ENCODE results near the gene CENPP.
"Not testable (repeated sequence)": the region's sequence is repeated elsewhere in the genome, so short reads cannot be mapped to it uniquely, and the experiment has no call there.

Gene CENPP

GRCh38 chr9:92558612-92559374 lies 233.0 kb downstream of the CENPP start:
- no peak for DNase-seq

- DNase-seq, result peak; percentile 26
Measured at GRCh38 chr9:92561374-92562330, 235.9 kb downstream of the CENPP start.

- DNase-seq, result no peak
Measured at GRCh38 chr9:92562461-92562967, 236.8 kb downstream of the CENPP start.

GRCh38 chr9:92563116-92564100 lies 237.7 kb downstream of the CENPP start:
- no peak for DNase-seq

GRCh38 chr9:92564504-92564903 lies 238.8 kb downstream of the CENPP start:
- DNase-seq, result peak; percentile 42

- DNase-seq, result no peak
Measured at GRCh38 chr9:92564982-92565381, 239.2 kb downstream of the CENPP start.

- not testable (repeated sequence) for DNase-seq
Measured at GRCh38 chr9:92571871-92572270, 246.1 kb downstream of the CENPP start.

- DNase-seq, result not testable (repeated sequence)
Measured at GRCh38 chr9:92573612-92574011, 247.9 kb downstream of the CENPP start.

GRCh38 chr9:92576175-92576574 lies 250.4 kb downstream of the CENPP start:
- no peak for DNase-seq

GRCh38 chr9:92589923-92590322 lies 264.2 kb downstream of the CENPP start:
- no peak for DNase-seq

- DNase-seq, result no peak
Measured at GRCh38 chr9:92590377-92590776, 264.6 kb downstream of the CENPP start.

GRCh38 chr9:92592537-92592936 lies 266.8 kb downstream of the CENPP start:
- DNase-seq, result no peak

GRCh38 chr9:92592946-92593861 lies 267.5 kb downstream of the CENPP start:
- no peak for DNase-seq

GRCh38 chr9:92595075-92595474 lies 269.3 kb downstream of the CENPP start:
- DNase-seq, result not testable (repeated sequence)

GRCh38 chr9:92595930-92596329 lies 270.2 kb downstream of the CENPP start:
- DNase-seq, result no peak

GRCh38 chr9:92598382-92598781 lies 272.6 kb downstream of the CENPP start:
- DNase-seq, result no peak

- DNase-seq, result no peak
Measured at GRCh38 chr9:92599938-92600461, 274.2 kb downstream of the CENPP start.

GRCh38 chr9:92600462-92601261 lies 274.9 kb downstream of the CENPP start:
- DNase-seq, result no peak

GRCh38 chr9:92601451-92601850 lies 275.7 kb downstream of the CENPP start:
- DNase-seq, result no peak

GRCh38 chr9:92602413-92602812 lies 276.7 kb downstream of the CENPP start:
- no peak for DNase-seq

Measured in NCI-H2171 (cell line).